Left lung (tissue), 10 donors: Measurements from ENCODE around the gene PNPLA7. TPM values are rescaled to one million over a fixed set of nuclear protein-coding genes. Genes with fewer than 3 reads are reported as not detected.
"Not testable (repeated sequence)": the region's sequence is repeated elsewhere in the genome, so short reads cannot be mapped to it uniquely, and the experiment has no call there.

Experiments
- ATAC-seq: fragments of 200-7000 bp; cut with Tn5 transposase; one replicate; pipeline ENCODE4 v1.9.1; 2020; ENCODE audit warnings: moderate library complexity
- DNase-seq, 4 donors: peaks; one replicate each; pipeline ENCODE4 v3.0.0-alpha.2; 2013 to 2020
- H3K27ac ChIP-seq, 2 donors: fragments of 200-600 bp; sonication (generic) in 1 of 2; one replicate each; pipeline versions ENCODE4 v1.5.0 to v1.8.0; 2020 to 2021
- H3K27me3 ChIP-seq, 2 donors: fragments of 200-600 bp; sonication (generic) in 1 of 2; one replicate each; pipeline versions ENCODE4 v1.5.0 to v1.8.0; 2020 to 2021
- H3K36me3 ChIP-seq, 2 donors: fragments of 200-600 bp; sonication (generic) in 1 of 2; one replicate each; pipeline versions ENCODE4 v1.5.0 to v1.8.0; 2020 to 2021
- H3K4me1 ChIP-seq, 2 donors: fragments of 200-600 bp; one replicate each; pipeline ENCODE4 v1.8.0; 2021
- H3K4me3 ChIP-seq, 2 donors: fragments of 200-600 bp; sonication (generic) in 1 of 2; one replicate each; pipeline versions ENCODE4 v1.5.0 to v1.8.0; 2020 to 2021; ENCODE audit warnings: mild to moderate bottlenecking in 1 of 2
- H3K9me3 ChIP-seq, 2 donors: fragments of 200-600 bp; sonication (generic) in 1 of 2; one replicate each; pipeline versions ENCODE4 v1.5.0 to v1.8.0; 2020 to 2021
- CTCF ChIP-seq, 2 donors: fragments of 200-600 bp; sonication (generic) in 1 of 2; IDR thresholded peaks; one replicate each; pipeline versions ENCODE4 v1.5.0 to v1.8.0; 2021; ENCODE audit warnings: antibody characterized with exemption in 2 of 2
- intact Hi-C, 2 donors: fragments of 100-400 bp; cut with DNase I; formaldehyde crosslinking; loops; one replicate each; pipeline versions ENCODE4 v1.11.2 to v1.14.2; 2022
- polyA plus RNA-seq, 6 donors: library from polyadenylated mRNA; unstranded; fragments of 120-200 nt; gene quantifications; one replicate each; pipeline ENCODE4 v1.2.1, GENCODE V29; 2013; ENCODE audit not compliant: insufficient read length in 6 of 6
- total RNA-seq, 2 donors: library from RNA; stranded (reverse); fragmentation: NEBNext Ultra II Directional; extraction: Animal tissue kit (Norgen Biotek cat#: 25700); gene quantifications; one replicate each; pipeline ENCODE4 v1.2.1, GENCODE V29; 2021
- donor health status: DM: no; HTN: yes; CAD: no.
- donor health status: DM: no; HTN: no; CAD: no.

The PNPLA7 gene
- total and polyA plus RNA-seq, 8 donors = 2.9 to 8.9 (median 4.9) TPM

DNA sequence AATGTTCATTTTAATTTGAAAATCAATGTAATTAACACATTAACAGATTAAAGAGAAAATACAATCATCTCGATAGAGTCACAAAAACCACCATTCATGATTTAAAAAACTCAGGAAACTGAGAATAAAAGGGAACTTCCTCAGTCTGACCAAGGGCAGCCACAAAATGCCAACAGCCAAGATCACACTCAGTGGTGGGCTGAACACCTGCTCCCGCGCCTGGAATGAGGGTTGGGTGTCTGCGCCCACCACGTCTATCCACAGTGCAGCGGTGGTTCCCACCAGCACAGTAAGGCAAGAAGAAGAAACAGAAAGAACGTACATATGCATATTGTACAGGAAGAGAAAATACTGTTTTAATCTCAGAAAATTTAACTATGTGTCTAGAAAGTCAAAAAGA is 79.4 kb downstream of the PNPLA7 start:
- Histone ChIP-seq H3K9me3 (peaks cover 0 to 17% of the 10 kb centered on the region in 2 donors), H3K27me3 (no peaks in the 10 kb centered on the region), H3K4me1 (no peaks in the 10 kb centered on the region), H3K36me3 (no peaks in the 10 kb centered on the region), H3K4me3 (no peak overlapping the region), H3K27ac (no peak overlapping the region)
- DNase-seq = peak in 1 of 4 donors; percentile 24
- no peak for ATAC-seq
- no peak for TF ChIP-seq CTCF (IDR thresholded peaks at IDR 0.05)
- intact Hi-C loops = no loop called here

- no peaks in the 10 kb centered on the region for H3K36me3 ChIP-seq
- peaks cover 0 to 1% of the 10 kb centered on the region in 2 donors for H3K27me3 ChIP-seq
- intact Hi-C loops = no loop called here
- no peaks in the 10 kb centered on the region for H3K4me1 ChIP-seq
- no peak overlapping the region for H3K4me3 ChIP-seq
- no peaks in the 10 kb centered on the region for H3K9me3 ChIP-seq
- peak in 1 of 4 donors; percentile 53 for DNase-seq
- TF ChIP-seq CTCF (IDR thresholded peaks at IDR 0.05) = no peak
- ATAC-seq = no peak
- H3K27ac ChIP-seq = no peak overlapping the region
Observed at GRCh38 chr9:137467896-137468295, 82.3 kb downstream of the PNPLA7 start.

- Histone ChIP-seq H3K4me3 (no peak overlapping the region), H3K27ac (no peak overlapping the region), H3K27me3 (peaks cover 0 to 8% of the 10 kb centered on the region in 2 donors), H3K36me3 (no peaks in the 10 kb centered on the region), H3K9me3 (no peaks in the 10 kb centered on the region), H3K4me1 (no peaks in the 10 kb centered on the region)
- DNase-seq (peak in 2 of 4 donors; percentile 20 to 64), ATAC-seq (no peak)
- TF ChIP-seq CTCF (IDR thresholded peaks at IDR 0.05) = no peak
- intact Hi-C loops = no loop called here
Observed at GRCh38 chr9:137467161-137467581, 83.0 kb downstream of the PNPLA7 start.

DNA sequence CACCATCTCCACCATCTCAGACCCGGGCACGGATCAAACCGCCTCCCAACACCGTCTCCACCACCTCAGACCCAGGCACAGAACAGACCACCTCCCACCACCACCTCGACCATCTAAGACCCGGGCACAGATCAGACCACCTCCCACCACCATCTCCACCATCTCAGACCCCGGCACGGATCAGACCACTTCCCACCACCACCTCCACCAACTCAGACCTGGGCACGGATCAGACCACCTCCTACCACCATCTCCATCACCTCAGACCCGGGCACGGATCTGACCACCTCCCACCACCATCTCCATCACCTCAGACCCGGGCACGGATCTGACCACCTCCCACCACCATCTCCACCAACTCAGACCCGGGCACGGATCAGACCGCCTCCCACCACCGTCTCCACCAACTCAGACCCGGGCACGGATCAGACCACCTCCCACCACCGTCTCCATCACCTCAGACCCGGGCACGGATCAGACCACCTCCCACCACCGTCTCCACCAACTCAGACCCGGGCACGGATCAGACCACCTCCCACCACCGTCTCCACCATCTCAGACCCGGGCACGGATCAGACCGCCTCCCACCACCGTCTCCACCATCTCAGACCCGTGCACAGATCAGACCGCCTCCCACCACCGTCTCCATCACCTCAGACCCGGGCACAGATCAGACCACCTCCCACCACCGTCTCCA is 83.7 kb downstream of the PNPLA7 start:
- H3K4me3 ChIP-seq, H3K27ac ChIP-seq, H3K9me3 ChIP-seq, intact Hi-C loops, ATAC-seq, H3K36me3 ChIP-seq, H3K4me1 ChIP-seq: not testable (repeated sequence)
- DNase-seq = peak in 1 of 4 donors; percentile 45
- peaks cover 0 to 15% of the 10 kb centered on the region in 2 donors for H3K27me3 ChIP-seq

GRCh38 chr9:137465720-137466388 is 84.3 kb downstream of the PNPLA7 start:
- H3K27me3 ChIP-seq = peaks cover 0 to 17% of the 10 kb centered on the region in 2 donors
- H3K27ac ChIP-seq = no peak overlapping the region
- ATAC-seq (no peak), DNase-seq (peak in 2 of 4 donors; percentile 16 to 60)
- H3K4me3 ChIP-seq = no peak overlapping the region
- TF ChIP-seq CTCF (IDR thresholded peaks at IDR 0.05) = no peak
- intact Hi-C loops = no loop called here
- no peaks in the 10 kb centered on the region for H3K36me3 ChIP-seq
- H3K9me3 ChIP-seq = no peaks in the 10 kb centered on the region
- peaks cover 0 to 7% of the 10 kb centered on the region in 2 donors for H3K4me1 ChIP-seq
